NCI-H526 (cell line): Measurements from ENCODE around the gene WASF3.

Source experiments
- DNase-seq, 2 experiments: peaks; one replicate each; lab custom pipeline; 2025; lab: John Stamatoyannopoulos, UW

WASF3 gene

GRCh38 chr13:26557393-26558073, at the start of gene WASF3:
Gene WASF3 (plus strand): TSS chr13:26557683. CDS start chr13:26642271, 84,588 bp downstream.
- peak; percentile 92 to 99 for DNase-seq

DNA sequence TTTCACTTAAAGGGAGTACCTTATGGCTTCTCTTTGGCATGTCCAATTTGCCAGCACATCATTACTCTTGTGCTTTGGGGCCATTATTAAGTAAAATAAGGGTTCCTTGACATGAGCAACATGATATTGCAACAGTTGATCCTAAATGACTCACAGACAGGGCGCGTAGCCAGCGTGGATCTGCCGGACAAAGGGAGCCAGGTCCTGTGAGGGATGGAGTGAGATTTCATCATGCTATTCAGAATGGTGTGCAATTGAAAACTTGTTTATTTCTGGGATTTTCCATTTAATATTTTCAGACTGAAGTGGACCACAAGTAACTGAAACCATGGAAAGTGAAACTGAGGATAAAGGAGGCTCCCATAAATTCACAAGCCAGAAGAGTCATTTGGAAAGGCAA, 48.6 kb upstream of the WASF3 start:
- DNase-seq: no peak

DNA sequence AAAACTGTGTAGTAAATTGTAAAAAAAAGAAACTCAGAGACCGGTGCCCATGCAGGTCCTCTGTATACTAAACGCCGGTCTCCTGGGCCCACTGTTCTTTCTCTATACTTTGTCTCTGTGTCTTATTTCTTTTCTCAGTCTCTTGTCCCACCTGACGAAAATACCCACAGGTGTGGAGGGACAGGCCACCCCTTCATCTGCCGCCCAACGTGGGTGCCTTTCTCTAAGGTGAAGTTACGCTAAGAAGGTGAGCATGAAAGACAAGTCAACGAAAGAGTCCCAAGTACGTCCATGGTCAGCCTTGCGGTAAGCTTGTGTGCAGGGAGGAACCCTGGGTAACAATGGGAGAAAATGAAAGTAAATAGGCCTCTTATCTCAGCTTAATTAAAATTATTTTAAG, 48.0 kb upstream of the WASF3 start:
- DNase-seq: no peak

DNA sequence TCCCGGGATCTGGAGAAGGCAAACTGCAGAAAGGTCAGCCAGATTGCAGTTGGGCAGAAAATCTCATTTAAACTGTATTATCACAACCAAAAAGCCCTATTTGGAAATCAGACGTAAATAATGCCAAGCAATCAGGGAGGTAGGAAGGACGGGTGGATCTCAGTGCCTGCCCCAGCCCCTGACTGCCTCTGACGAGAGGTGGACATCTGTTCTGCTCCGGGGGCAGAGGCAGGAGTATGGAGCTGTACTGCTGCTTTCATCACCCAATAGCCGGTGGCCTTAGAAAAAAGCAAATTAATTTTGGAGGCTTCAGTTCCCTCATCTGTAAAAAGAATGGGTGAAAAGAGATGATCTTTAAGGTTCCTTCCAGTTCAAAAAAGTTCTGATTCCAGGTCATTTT, 43.6 kb upstream of the WASF3 start:
- DNase-seq: no peak

DNA sequence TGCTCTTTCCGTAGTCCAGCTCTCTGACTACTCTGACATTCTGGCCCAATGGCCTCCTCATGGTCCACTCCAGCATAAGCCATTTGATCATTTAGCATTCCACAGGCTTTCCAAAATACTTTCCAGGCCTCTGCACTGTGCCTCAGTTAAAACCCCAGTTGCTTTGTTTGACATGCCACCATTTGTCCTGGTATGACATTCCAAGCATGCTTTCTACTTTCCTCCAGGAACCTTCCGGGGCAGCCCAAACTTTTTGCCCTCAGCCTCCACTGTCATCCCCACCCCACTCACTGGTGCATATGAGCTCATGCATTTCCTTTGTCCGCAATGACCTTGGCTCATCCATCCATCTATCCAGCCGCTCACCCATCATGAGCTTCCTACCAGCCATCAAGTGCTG, 41.8 kb upstream of the WASF3 start:
- DNase-seq: no peak

DNA sequence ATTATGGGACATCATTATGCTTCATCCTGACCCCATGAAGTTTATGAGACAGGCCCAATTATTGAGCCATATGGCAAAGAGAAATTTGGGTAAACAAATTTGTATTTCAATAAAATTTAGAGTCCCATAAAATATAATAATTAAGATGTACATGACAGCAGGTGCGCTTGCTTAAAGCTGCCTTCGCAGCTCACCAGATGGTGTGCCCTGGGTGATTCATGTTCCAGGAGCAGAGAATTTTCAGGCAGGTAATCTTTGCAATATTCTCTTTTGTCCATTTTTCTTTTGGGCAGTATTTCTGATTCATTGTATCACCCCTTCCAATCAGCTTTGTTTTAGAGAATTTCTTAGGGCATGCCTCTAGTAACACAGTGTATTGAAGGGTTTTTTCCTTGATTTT, 39.5 kb upstream of the WASF3 start:
- DNase-seq: peak; percentile 40 to 81

DNA sequence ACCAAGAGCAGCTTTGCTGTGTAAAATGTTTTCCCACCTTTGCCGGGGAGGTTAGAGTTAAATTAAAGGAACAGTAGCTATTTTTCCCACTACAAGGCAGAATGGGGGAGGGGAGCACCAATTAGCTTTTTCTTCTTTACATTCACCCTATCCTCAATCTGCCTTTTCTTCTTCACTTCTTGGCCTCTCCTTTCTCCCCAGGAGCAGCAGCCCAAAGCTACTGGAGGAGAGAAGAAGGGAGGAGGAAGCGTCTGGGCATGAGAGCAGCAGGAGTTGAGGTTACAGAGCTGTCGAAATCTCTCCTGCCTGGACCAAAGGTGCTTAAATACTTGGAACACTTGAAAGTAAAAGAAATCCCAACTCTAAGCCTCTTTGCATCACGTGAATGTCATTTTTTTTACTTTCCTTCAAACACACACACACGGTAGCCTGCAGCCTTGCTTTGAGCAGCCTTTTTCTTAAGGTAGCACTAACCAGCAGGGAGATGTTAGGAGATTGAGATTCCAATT, 39.0 kb upstream of the WASF3 start:
- DNase-seq: peak in 1 of 2 experiments; percentile 48

DNA sequence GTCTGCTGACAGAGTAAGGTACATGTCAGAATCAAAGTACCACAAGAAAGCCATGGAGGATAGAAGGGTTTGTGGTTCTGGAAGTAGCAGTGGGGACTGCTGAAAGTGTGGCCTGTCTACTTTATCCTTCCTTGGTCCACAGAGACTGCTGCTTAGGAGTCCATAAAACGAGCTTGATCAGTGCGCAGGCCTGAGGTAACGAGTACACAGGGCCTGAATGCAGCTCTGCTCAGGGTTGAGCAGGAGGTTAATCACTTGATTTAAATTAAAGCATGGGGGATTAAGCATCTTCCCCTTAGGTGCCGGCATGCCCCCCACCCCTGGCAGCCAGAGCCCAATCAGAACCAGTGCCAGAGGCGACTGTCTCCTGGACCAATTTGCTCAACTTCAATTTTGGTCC, 34.9 kb upstream of the WASF3 start:
- no peak for DNase-seq

GRCh38 chr13:26523007-26523406, 34.5 kb upstream of the WASF3 start:
- DNase-seq: no peak

DNA sequence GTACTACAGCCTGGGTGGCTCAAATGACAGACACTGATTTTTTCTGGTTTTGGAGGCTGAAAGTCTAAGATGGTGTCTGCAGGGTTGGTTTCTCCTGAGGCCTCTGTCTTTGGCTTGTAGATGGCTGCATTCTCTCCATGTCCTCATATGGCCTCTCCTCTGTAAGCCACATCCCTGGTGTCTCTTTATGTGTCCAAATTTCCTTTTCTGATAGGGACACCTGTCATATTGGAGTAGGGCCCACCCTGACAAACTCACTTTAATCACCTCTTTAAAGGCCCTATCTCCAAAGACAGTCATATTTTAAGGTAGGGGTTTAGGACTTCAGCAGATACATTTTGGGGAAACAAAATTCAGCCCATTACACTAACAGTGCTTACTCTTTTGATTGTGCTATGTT, 32.0 kb upstream of the WASF3 start:
- no peak for DNase-seq

DNA sequence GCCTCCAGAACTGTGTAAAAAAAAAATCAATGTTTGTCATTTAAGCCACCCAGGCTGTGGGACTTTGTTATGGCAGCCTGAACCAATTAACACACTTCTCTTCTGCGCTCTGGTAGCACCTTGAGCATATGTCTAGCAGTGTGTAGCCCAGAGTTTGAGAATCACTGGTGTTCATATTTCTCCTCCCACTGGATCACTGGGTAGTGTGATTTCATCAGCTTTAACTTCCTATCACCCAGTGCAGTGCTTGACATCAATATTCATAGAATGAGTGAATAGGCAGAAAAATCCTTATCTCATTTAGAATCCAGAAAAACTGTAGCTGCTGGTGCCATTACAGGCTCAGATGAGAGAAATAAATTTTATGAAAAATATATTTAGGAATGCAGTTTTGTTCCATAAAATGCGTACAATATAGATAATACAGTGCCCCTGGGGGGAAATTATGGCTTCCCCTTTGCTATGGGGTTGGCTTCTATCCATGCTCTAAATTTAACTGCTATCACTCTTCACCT, 30.7 kb upstream of the WASF3 start:
- DNase-seq: no peak

DNA sequence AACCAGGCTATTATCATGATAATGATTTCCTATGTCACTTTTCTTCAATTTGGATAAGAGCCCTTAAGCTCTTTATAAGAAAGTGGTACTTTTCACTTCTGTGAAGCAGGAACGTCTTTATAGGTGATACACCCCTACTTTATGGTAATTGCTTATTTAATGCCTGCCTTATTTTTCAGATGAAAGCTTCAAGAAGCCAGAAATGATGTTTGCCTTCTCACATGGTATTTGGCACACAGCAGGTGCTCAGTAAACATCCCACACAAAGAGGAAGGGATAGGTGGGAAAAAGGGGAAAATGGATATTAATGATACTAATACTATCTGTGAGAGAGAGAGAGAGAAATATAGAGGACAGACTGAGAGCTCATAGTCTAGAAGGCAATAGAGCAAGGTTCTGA, 29.0 kb upstream of the WASF3 start:
- no peak for DNase-seq

DNA sequence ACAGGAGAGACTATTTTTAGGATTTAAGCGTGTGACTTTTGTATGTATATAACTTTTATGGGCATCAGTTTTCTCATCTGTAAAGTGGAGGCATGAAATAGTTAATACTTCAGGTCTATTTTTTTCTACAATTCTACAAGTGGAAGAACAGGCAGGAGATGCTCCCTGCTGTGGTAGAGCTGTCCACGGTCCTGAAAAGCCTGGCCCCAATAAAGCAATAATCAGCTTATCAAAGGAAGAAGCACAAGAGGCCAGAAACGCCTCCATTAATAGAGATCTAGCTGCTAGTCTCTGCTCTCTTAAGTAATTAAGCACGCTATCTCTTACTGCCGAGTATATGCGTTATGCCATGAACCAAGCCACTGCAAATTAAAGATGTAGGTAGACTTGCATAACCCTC, 28.0 kb upstream of the WASF3 start:
- DNase-seq: no peak

GRCh38 chr13:26531742-26532141, 25.7 kb upstream of the WASF3 start:
- DNase-seq: peak; percentile 88 to 93

- no peak for DNase-seq
Observed at GRCh38 chr13:26534036-26534726, 23.3 kb upstream of the WASF3 start.

DNA sequence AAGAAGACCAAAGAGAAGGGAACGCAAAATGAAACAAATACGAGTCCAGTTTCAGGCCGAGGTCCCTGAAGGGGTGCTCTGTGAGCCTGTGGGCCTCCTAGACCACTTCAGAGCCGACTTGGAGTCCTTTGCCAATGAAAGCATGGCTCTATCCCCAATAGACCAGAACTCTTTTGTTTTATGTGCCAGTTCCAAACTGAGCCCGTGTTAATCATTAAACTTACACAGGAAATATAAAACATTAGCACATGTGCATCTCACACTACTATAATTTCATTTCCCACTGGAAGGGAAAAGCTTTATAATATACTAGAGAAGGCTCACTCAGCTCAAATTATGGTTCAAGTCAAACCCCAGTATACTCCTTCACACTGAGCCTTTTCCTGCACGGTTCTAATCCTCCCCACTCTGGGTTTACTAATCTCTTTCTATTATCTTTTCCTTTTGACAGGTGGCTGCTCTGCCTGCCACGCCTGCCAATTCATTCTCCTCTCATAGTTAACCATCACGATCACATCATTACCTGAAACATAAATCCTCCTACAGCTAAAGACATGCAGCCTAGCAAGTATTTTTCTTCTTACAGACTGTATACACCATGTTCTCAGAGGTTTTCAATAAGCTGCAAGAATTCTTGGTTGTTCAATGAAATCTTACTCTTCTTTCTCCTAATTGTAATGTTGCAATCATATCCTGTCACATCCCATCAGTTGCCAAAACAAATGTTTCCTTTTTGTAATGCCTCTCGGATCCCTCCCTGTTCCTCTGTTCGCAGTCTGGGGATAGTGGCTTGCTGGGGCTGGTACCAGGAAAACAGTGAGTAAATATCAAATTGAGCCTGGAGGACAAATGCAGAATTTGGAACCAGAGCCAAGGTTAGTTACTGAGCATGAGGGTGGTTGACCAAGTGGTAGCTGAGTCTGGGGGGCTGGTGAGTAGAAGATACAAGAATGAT, 18.8 kb upstream of the WASF3 start:
- peak; percentile 42 to 52 for DNase-seq

DNA sequence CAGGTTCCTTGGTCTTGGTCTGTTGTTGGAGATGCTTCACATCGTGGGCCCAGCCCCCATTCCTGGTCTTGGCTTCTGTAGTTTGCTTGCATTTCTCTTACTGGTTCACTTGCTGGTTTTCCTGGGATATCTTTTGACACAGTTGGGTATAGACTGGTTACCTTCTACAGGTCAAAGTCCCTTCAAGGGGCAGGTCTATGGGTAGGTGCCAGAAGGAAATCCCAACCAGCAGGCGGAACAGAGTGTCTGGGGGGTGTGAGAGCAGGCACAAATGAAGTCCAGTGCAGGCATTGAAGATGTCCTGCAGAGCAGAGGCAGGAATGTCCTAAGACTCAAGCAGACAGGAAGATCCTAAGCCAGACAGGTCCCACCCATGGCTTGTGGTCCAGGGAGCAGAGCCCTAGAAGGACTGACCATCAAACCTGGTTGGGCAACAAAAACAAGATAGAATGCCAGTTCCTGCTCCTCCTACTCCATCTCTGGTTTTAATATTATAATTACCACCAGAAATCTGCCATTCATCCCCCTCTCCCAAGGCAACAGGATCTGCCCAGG, 17.7 kb upstream of the WASF3 start:
- no peak for DNase-seq

DNA sequence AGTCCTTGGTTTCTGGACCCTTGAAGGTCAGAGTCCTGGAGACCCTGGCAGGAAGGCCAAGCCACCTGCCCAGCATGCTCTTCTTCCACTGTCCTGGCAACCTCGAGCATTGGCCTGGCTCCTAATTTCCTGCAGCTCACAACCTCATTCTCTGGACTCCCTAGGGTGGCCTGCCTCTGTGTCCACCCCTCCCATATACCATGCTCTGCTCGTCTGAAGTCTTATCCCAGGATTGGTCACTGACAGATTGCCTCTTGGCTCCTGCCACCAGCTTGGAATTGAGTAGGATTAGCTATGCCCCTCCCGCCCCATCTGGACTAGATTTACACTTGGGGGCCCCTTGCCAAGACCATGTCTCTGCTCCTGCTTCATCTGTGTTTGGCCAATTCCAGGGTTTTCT, 17.1 kb upstream of the WASF3 start:
- no peak for DNase-seq

- no peak for DNase-seq
Observed at GRCh38 chr13:26541041-26541440, 16.4 kb upstream of the WASF3 start.

DNA sequence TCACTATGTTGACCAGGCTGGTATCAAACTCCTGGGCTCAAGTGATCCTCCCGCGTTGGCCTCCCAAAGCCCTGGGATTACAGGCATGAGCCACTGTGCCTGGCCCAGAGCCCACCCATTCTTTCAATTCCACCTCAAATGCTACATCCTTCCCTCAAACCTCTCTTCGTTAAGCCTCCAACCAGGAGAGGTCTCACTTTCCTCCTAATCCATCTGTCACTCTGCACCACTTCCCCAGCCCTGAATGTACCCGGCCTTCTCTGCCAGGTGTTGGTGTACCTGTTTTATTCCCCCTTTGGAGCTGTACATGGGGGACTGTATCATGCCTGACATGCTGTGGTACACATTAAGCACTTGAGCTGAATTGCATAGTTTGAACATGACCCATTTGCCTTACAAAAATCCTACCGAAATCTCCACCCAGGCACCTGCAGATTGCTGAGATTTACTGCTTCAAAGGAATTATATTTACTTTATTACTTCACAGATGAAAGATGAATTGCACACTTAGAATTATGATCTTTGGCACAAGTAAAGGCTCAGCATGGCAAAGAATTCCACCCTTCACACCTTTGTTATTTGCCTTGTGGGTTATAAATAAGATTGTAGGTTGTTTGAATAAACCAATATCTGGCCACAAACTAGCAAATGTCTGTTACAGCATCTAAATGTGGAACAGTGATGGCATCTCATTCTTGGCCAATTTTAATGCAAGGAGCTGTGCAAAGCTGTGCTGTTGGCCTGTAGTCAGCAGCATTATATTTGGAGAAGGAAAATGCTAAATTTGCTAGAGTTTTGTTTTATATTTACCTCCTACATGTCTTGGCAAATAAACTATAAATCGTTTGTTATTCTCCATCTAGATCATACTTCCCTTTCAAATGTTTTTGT, 15.6 kb upstream of the WASF3 start:
- DNase-seq: no peak

GRCh38 chr13:26544707-26545106, 12.8 kb upstream of the WASF3 start:
- DNase-seq: no peak
